Renal pelvis (tissue), 4 donors: ENCODE measurements around the gene CPD. TPM values are rescaled to one million over a fixed set of nuclear protein-coding genes. Genes with fewer than 3 reads are reported as not detected.

Experiments used
- DNase-seq: peaks from one replicate; pipeline ENCODE4 v3.0.0-alpha.2; 2013
- polyA plus RNA-seq, 3 donors: library from polyadenylated mRNA; unstranded; fragments of 120-200 nt; gene quantifications; one replicate each; pipeline ENCODE4 v1.2.1, GENCODE V29; 2013; ENCODE audit not compliant: insufficient read length in 3 of 3

The CPD gene
- polyA plus RNA-seq, 3 donors = 86.8 to 91.6 (median 88.9) TPM

DNA sequence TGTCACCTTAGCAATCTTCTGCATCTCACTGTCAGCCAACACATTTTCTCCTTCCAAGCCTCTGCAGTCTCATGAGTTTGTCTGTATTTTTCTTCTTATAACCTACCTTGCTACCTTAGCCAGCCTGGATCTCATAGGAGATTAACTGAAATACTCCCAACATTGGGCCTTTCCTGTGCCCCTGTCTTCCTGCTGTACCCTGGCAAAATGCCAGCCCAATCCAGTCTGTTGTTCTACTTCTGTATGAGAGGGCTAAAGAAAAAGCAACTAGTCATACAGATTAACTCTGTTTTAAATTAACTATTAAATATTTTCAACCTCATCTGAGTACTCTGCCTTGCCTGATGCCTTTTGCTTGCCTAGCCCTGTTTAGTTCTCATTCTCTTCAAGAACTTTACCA, 116.9 kb downstream of the CPD start:
- no peak for DNase-seq

DNA sequence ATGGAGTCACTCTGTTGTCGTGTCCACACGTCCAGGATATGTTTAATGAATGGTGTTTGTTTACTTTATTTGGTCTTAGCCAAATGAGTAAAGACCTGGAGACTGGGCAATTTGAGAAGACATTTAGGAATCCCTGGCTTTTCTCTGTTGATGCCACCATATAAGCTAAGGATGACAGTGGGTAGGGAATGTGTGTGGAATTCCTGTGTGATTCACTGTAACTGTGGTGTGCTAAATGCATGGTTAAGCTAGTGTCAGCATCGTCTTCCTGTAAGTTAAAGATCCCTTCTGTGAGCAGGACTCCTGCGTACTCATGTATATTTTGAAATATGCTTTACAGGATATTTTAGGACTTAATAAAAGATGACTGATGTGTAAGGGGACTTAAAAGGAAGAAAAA, 124.8 kb downstream of the CPD start:
- no peak for DNase-seq

DNA sequence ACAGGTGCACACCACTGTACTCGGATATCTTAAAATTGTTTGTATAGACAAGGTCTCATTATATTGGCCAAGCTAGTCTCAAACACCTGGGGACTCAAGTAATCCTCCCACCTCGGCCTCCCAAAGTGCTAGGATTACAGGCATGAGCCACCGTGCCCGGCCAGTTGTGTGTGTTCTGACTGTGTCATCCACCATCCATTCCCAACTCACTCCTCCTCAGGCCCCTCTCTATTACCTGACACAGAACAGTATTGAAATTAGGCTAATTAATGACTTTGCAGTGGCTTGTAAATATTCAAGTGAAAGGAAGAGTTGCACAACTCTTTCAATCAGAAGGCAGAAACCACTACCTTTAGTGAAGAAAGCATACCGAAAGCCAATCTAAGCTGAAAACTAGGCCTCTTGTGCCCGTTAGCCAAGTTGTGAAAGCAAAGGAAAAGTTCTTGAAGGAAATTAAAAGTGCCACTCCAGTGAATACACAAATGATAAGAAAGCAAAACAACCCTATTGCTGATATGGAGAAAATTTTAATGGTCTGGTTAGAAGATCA, 127.2 kb downstream of the CPD start:
- DNase-seq = no peak

DNA sequence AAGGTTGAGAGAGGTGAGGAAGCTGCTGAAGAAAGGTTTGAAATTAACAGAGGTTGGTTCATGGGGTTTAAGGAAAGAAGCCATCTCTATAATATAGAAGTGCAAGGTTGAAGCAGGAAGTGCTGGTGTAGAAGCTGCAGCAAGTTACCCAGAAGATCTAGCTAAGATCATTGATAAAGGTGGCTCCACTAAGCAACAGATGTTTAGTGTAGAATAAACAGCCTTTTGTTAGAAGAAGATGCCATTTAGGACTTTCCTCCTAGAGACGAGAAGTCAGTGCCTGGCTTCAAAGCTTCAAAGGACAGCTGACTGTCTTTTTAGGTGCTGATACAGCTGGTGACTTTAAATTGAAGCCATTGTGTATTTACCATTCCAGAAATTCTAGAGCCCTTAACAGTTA, 127.8 kb downstream of the CPD start:
- DNase-seq = no peak

DNA sequence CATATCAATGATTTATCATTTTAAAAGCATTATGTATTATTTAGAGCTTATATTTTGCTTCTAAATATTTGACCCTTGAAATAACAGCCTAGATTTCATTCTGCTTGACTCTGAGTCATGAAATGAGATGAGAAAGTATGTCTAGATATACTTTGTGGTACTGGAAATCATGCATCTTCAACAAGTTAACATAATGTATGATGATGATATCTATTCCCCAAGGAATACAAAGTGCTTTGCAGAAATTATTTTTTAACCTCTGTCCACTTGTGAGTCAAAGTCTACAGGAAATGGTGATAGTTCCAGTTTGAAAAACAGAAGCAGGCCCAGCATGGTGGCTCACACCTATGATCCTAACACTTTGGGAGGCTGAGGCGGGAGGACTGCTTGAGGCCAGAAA, 134.6 kb downstream of the CPD start:
- DNase-seq = no peak

DNA sequence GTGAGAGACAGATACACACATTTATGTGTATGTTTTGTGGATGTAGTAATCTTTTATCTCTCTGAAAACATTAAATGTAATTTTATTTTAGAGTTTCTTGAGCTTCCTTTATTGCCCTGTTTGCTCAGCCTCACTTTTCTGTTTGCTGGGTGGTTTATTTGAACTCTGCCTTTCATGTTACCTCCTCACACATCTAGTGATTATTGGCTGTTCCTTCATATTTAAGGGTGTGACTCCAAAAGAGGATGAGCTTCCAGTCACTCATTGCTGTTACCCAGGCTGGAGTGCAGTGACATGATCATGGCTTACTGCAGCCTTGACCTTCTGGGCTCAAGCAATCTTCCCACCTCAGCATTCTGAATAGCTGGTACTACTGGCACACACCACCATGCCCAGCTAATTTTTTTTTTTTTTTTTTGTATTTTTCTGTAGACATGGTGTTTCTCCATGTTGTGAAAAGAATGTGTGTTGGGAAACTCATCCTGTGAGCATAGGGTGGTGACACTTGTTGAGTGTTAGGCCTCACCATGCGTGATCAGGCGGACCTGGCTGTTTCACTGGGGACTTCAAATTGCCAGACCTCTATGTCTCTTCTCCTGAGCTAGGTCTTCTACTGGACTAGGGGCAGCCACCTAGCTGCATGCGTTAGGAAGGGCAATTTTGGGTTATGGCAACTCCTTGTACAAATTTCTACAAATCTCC, 136.3 kb downstream of the CPD start:
- DNase-seq = no peak

DNA sequence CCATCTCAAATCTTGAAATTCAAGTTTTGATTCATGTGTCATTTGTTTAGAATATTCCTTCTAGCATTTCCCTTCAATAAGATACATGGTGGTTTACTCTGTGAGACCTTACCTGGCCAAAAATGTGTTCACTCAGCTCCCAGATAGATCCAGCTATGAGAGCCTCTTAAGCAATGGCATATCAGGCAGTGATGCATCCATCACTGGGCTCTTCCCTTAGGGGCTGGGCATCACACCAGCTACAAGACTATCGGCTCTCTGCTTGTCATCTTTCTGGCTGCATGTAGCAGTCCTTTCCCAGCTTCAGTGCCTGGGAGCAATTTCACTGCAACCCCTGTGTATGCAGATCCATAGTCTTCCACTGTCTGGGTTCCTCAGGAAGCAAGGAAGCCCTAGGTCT, 139.1 kb downstream of the CPD start:
- no peak for DNase-seq

DNA sequence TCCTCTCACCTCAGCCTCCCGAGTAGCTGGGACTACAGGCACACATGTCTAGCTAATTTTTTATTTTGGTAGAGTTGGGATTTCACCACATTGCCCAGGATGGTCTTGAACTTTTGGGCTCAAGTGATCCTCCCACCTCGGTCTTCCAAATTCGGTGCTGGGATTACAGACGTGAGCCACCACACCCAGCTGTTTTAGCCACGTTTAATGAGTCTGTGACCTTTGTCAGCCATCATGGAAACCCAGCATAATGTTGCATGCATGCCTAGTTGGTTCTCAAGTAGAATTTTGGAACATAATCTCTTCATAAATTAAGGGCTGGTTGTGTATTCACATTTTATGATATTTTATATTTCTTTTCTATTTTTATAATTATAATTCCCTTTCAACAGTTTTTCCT, 140.4 kb downstream of the CPD start:
- no peak for DNase-seq

Other genes with a start within 250 kb of the CPD start
- under 1 TPM; 0.66 to 0.90 (median 0.71) TPM for gene SLC6A4, start 143.2 kb upstream of the CPD start, polyA plus RNA-seq
- gene BLMH, start 87.0 kb upstream of the CPD start, polyA plus RNA-seq = 10 to 100 TPM; 79.7 to 91.5 (median 82.6) TPM
- gene TMIGD1, start 44.9 kb upstream of the CPD start, polyA plus RNA-seq = under 1 TPM; 0.56 to 0.81 (median 0.61) TPM
- 10 to 100 TPM; 45.7 to 53.1 (median 50.8) TPM for gene GOSR1, start 98.5 kb downstream of the CPD start, polyA plus RNA-seq